HL-60/S4 (cell line): Measurements from ENCODE around the gene ABHD18.
"Not testable (repeated sequence)": the region's sequence is repeated elsewhere in the genome, so short reads cannot be mapped to it uniquely, and the experiment has no call there.

ENCODE experiments used
- in situ Hi-C: fragments of 300-500 bp; cut with MboI; formaldehyde crosslinking; loops from 2 replicates; pipeline ENCODE4 v1.14.3; 2022; ENCODE audit warnings: low sequenced_read_pairs

The ABHD18 gene

GRCh38 chr4:127988638-127989037 is 23.4 kb downstream of the ABHD18 start:
- in situ Hi-C loops, result no loop called here

GRCh38 chr4:127993151-127993550 is 27.9 kb downstream of the ABHD18 start:
- in situ Hi-C loops, result no loop called here

DNA sequence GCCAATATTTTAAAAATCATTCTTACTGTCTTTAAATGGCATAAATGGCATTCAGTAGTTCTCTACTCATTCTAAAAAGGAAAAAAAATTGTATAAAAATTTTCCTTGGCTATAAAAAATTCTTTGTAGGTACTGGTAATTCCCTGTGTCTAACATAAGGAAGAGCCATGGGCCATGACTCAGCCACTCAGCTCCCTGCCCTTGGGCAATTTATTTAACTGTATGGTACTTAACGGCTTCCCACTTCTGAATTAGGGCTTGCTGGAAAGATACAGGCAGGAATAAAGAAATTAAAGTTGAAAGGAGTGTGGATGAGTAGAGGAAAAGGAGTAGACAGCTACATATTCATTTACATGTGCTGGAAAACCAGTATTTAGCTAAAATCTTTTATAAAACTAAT is 30.6 kb downstream of the ABHD18 start:
- in situ Hi-C loops, result no loop called here

DNA sequence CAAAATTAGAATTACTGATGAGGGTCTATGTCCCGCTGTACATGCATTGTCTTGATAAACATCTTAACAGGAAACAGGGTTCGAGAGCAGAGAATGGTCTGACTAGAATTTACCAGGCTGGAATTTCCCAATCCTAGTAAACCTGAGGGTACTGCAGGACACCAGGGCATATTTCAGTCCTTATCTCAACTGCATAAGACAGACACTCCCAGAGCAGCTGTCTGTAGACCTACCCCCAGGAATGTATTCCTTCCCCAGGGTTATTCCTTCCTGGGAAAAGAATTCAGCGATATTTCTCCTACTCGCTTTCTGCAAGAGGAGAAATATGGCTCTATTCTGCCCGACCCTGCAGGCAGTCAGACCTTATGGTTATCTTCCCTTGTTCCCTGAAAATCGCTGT is 31.3 kb downstream of the ABHD18 start:
- in situ Hi-C loops, result not testable (repeated sequence)

GRCh38 chr4:127997534-127998388 is 32.6 kb downstream of the ABHD18 start:
- in situ Hi-C loops, result no loop called here

GRCh38 chr4:128006592-128006991 is 41.4 kb downstream of the ABHD18 start:
- in situ Hi-C loops, result no loop called here

DNA sequence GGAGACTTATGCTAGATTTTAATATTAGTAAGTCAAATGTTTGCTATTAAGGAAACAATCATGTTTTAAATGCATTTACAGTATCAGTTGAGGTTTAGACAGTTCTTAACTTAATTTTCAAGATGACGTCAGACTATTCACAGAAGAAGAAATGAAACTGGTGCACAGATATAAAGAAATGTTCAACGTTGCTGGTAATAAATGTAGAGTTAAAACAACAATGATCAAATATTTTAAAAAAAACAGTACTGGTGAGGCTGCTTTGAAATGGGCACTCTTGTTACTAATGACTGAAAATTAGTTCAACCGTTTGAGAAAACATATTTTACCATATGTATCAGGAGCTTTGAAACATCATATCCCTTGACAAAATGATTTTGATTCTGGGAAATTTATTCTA is 44.2 kb downstream of the ABHD18 start:
- in situ Hi-C loops, result no loop called here

- in situ Hi-C loops, result no loop called here
These were observed 60.1 kb downstream of the ABHD18 start for GRCh38 chr4:128025319-128025718.

GRCh38 chr4:128029907-128030306 is 64.7 kb downstream of the ABHD18 start:
- in situ Hi-C loops, result no loop called here

- in situ Hi-C loops, result no loop called here
These were observed 66.7 kb downstream of the ABHD18 start for GRCh38 chr4:128031756-128032384.

DNA sequence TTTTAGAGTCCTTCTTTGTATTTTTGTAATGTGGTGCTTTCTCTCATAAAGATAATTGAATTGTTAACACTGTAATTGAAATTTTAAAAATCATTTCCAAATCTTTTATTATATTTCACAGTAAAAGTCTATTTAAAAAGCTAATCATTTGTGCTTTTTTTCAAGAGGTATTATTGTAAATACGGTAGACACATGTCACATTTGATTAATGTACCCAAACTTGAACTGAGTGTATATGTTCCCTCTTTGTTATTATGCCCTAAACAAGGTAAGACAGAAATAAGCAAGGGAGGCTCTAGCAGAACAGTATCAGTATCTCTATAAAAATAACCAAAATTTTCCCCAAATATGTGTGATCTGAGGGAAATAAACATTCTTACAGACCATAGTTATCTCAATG is 74.4 kb downstream of the ABHD18 start:
- in situ Hi-C loops, result no loop called here

DNA sequence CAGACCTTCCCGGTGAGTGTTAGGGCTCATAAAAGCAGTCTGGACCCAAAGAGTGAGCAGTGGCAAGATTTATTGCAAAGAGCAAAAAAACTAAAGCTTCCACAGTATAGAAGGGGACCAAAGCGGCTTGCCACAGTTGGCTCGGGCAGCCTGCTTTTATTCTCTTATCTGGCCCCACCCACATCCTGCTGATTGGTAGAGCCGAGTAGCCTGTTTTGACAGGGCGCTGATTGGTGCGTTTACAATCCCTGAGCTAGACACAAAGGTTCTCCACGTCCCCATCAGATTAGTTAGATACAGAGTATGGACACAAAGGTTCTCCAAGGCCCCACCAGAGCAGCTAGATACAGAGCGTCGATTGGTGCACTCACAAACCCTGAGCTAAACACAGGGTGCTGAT is 81.8 kb downstream of the ABHD18 start:
- in situ Hi-C loops, result not testable (repeated sequence)

- in situ Hi-C loops, result not testable (repeated sequence)
These were observed 82.3 kb downstream of the ABHD18 start for GRCh38 chr4:128047514-128047913.

DNA sequence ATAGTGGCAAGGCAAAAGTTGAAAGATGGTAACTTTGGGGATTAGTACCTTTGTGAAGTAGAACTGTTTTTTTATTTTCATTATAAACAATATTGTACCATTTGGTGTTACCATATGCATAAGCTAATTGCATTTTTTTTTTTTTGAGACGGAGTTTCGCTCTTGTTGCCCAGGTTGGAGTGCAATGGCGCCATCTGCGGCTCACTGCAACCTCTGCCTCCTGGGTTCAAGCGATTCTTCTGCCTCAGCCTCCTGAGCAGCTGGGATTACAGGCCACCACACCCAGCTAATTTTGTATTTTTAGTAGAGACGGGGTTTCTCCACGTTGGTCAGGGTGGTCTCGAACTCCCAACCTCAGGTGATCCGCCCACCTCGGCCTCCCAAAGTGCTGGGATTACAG is 86.0 kb downstream of the ABHD18 start:
- in situ Hi-C loops, result loop anchor here (25.0 kb wide), 1 partner anchor 439 kb away; no protein-coding TSS in a partner anchor

- in situ Hi-C loops, result loop anchor here (25.0 kb wide), 1 partner anchor 443 kb away; no protein-coding TSS in a partner anchor
These were observed 89.7 kb downstream of the ABHD18 start for GRCh38 chr4:128054907-128055306.

DNA sequence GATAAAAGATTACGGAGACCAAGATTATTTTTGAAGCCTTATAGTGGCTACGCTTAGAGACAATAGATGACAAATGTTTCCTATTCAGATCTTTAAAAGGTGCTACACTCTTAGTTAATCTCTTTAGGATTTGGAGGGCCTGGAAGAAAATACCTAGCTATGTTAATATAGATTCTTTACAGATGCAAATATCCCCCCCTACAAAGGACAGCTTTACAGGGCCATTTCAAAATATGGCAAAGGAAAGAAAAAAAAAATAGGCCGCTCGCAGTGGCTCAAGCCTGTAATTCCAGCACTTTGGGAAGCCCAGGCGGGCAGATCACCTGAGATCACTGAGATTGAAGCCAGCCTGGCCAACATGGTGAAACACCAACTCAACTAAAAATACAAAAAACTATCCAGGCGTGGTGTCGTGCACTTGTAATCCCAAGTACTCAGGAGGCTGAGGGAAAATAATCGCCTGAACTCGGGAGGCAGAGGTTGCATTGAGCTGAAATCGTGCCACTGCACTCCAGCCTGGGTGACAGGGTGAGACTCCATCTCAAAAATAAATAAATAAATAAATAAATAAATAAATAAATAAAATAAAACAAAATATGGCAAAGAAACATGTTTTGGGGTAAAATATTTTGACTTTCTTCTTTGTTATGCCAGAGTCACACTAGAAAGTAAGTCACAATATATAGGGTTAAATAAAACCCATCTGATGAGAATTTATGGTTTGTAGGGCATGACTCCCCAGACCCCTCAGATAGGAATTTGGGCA is 90.4 kb downstream of the ABHD18 start:
- in situ Hi-C loops, result loop anchor here (25.0 kb wide), 1 partner anchor 443 kb away; no protein-coding TSS in a partner anchor

DNA sequence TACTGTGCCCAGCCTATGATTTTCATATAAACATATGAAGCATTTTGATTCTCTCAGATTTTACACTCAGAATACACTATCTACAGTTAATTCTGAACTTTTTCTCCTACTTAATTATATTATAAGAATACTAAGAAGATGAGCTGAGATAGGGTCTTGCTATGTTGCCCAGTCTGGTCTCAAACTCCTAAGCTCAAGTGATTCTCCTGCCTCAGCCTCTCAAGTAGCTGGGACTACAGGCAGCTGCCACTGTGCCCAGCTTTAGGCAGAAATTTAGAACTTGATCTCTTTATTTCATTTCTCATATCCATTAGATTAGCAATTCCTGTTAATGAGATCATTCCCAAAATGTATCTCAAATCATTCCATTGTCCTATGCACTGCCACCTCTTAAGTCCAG is 91.2 kb downstream of the ABHD18 start:
- in situ Hi-C loops, result loop anchor here (25.0 kb wide), 1 partner anchor 444 kb away; no protein-coding TSS in a partner anchor

GRCh38 chr4:128060121-128060698 is 95.0 kb downstream of the ABHD18 start:
- in situ Hi-C loops, result loop anchor here (25.0 kb wide), 1 partner anchor 448 kb away; no protein-coding TSS in a partner anchor

DNA sequence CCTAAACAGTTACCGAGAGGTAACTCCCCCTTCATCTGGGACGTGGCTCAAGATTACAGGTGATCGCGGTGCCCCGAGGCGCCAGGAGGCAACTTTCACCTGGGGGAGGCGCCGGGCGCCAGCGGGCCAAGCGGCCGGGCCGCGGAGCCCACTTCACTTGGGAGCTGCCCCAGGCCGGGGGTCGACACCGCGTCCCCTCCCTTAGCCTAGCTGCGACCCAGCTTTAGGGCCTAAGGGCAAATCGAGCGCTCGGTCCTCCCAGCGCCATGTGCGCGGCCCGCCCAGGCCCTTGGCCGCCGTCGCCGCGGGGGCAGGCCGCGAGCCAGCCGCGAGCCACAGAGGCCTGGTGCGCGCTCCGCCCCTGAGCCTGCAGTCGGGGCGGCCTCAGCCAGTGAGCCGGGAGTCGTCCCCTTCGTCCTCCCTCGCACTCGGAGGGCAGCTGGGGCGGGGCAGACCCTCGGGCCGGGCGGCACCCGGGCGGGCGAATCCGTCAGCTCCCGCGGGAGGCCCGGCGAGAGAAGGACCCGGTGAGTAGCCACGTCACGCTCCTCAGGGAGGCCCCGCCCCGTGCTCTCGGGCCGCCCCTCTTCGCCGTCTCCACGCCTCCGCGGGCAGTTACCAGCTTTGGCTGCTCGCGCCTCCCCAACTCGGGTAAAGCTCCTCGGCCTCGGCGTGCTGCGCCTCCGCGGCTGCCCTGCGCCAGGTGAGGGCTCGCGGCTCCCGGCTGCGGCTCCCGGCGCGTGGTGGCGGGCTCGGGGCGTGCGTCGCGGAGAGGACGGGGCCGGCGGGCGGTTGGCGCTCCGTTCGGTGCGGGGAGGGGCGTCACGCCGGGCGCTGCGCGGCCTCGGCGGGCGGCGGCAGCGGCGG is 95.7 kb downstream of the ABHD18 start, which contains the start of gene LARP1B:
LARP1B (plus strand) TSS at position 614 of the 867 bp plus-strand sequence. CDS start 13,640 bp downstream, outside the sequence.
- in situ Hi-C loops, result loop anchor here (25.0 kb wide), 1 partner anchor 449 kb away; no protein-coding TSS in a partner anchor
